ENCODE measurements around the gene BOLA2B.

The BOLA2B gene

GRCh38 chr16:30157214-30157613 lies 36.3 kb downstream of the BOLA2B start:
- Mint-ChIP-seq H3K27me3 (ENCODE audit: low read depth, poor library complexity) (peaks cover 16% of the 10 kb centered on the region), H3K27ac (no peak overlapping the region), H3K36me3 (ENCODE audit: low read depth) (no peaks in the 10 kb centered on the region), H3K9me3 (peaks cover 17% of the 10 kb centered on the region), H3K4me1 (no peaks in the 10 kb centered on the region), H3K4me3 (no peak overlapping the region)
- DNase-seq: no peak
- TF ChIP-seq CTCF (IDR thresholded peaks at IDR 0.05): no peak

- no peak overlapping the region for H3K27ac Mint-ChIP-seq
- H3K9me3 Mint-ChIP-seq: peaks cover 32% of the 10 kb centered on the region
- H3K4me1 Mint-ChIP-seq: no peaks in the 10 kb centered on the region
- no peak overlapping the region for H3K4me3 Mint-ChIP-seq
- TF ChIP-seq CTCF (IDR thresholded peaks at IDR 0.05): no peak
- no peaks in the 10 kb centered on the region for H3K36me3 Mint-ChIP-seq (ENCODE audit: low read depth)
- no peak for DNase-seq
- peaks cover 13% of the 10 kb centered on the region for H3K27me3 Mint-ChIP-seq (ENCODE audit: low read depth, poor library complexity)
These were observed 38.3 kb downstream of the BOLA2B start for GRCh38 chr16:30155188-30155587.

- no peak for TF ChIP-seq CTCF (IDR thresholded peaks at IDR 0.05)
- Mint-ChIP-seq H3K9me3 (peaks cover 49% of the 10 kb centered on the region), H3K4me1 (no peaks in the 10 kb centered on the region), H3K27me3 (ENCODE audit: low read depth, poor library complexity) (peaks cover 18% of the 10 kb centered on the region), H3K27ac (no peak overlapping the region), H3K36me3 (ENCODE audit: low read depth) (no peaks in the 10 kb centered on the region), H3K4me3 (no peak overlapping the region)
- no peak for DNase-seq
These were observed 40.9 kb downstream of the BOLA2B start for GRCh38 chr16:30152517-30152916.

- no peak for TF ChIP-seq CTCF (IDR thresholded peaks at IDR 0.05)
- DNase-seq: no peak
- Mint-ChIP-seq H3K9me3 (peaks cover 49% of the 10 kb centered on the region), H3K27ac (no peak overlapping the region), H3K4me1 (no peaks in the 10 kb centered on the region), H3K36me3 (ENCODE audit: low read depth) (no peaks in the 10 kb centered on the region), H3K4me3 (no peak overlapping the region), H3K27me3 (ENCODE audit: low read depth, poor library complexity) (peaks cover 28% of the 10 kb centered on the region)
These were observed 42.4 kb downstream of the BOLA2B start for GRCh38 chr16:30151091-30151490.

GRCh38 chr16:30149250-30149930 lies 44.1 kb downstream of the BOLA2B start:
- DNase-seq: no peak
- peaks cover 19% of the 10 kb centered on the region for H3K27me3 Mint-ChIP-seq (ENCODE audit: low read depth, poor library complexity)
- H3K27ac Mint-ChIP-seq: no peak overlapping the region
- peaks cover 51% of the 10 kb centered on the region for H3K9me3 Mint-ChIP-seq
- no peaks in the 10 kb centered on the region for H3K36me3 Mint-ChIP-seq (ENCODE audit: low read depth)
- no peak for TF ChIP-seq CTCF (IDR thresholded peaks at IDR 0.05)
- no peaks in the 10 kb centered on the region for H3K4me1 Mint-ChIP-seq
- no peak overlapping the region for H3K4me3 Mint-ChIP-seq

GRCh38 chr16:30147843-30148510 lies 45.5 kb downstream of the BOLA2B start:
- peaks cover 46% of the 10 kb centered on the region for H3K9me3 Mint-ChIP-seq

More at GRCh38 chr16:30147843-30148510, 45.5 kb downstream of the BOLA2B start:
- H3K27me3 Mint-ChIP-seq (ENCODE audit: low read depth, poor library complexity): peaks cover 15% of the 10 kb centered on the region
- H3K4me3 Mint-ChIP-seq: no peak overlapping the region
- no peak overlapping the region for H3K27ac Mint-ChIP-seq
- DNase-seq: no peak
- TF ChIP-seq CTCF (IDR thresholded peaks at IDR 0.05): no peak
- H3K36me3 Mint-ChIP-seq (ENCODE audit: low read depth): no peaks in the 10 kb centered on the region
- peaks cover 4% of the 10 kb centered on the region for H3K4me1 Mint-ChIP-seq

Data from nephron progenitor cell (in vitro differentiated cells).